HG03066 (cell line): Measurements from ENCODE around the gene FOXL3.
"Not testable (repeated sequence)": the region's sequence is repeated elsewhere in the genome, so short reads cannot be mapped to it uniquely, and the experiment has no call there.

Experiments used
- ATAC-seq: cut with Tn5 transposase; IDR thresholded peaks from one replicate; pipeline ENCODE4 v1.9.1; 2021; ENCODE audit warnings: low read depth; ENCODE audit not compliant: unreplicated experiment

Gene FOXL3

GRCh38 chr7:335358-336148 is 45.6 kb downstream of the FOXL3 start:
- no peak for ATAC-seq

- not testable (repeated sequence) for ATAC-seq
Measured at GRCh38 chr7:336149-336533, 46.2 kb downstream of the FOXL3 start.

- no peak for ATAC-seq
Measured at GRCh38 chr7:336810-337566, 47.0 kb downstream of the FOXL3 start.

DNA sequence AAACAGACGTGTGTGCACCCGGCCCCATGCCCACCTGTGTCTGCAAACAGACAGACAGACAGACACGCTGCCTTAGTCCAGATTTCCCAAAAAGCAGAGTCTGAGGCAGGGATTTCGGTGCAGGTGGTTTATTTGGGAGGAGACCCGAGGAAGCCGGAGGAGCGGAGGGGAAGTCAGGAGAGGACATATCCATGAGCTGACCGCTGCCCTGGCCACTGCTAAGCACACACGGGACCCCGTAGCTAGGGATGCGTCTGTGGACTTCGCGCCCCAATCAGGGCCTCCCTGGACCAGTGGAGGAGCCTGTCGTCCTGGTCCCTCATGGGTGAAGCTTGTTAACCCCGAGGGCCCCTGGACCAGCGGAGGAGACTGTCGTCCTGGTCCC is 47.6 kb downstream of the FOXL3 start:
- no peak for ATAC-seq

DNA sequence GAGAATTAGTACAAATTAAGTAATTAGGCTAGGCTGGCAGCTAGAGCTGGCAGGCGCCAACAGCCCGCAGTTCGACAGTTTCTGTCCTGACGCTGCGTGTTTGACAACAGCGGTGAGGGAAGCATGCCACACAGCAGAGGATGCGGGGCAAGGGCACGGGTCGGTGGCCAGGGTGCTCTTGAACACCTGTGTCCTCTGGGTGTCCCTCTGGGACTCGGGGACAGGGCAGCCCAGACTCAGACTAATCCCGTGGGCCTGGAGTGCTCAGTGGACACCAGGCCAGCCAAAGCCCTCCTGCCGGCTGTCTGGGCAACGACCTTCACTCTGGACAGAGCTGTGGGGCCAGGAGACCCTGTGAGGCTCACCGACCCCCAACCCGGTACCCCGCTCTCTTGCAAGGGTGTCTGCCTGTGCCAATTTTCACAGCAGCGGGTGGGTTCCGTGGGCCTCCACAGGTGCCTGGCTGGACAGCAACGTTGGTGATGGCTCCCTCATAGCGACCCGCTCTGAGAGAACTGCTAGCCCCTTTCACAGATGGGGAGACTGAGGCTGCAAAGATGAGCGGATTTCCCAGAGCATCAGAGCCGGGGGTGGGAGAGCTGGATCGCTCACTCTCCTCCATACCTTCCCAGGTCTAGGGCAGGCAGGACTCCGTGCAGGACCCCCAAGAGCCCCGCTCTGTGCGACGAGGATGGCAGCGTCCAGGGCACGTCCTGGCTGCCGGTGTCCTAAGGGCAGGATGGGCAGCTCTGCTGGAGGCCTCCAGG is 48.5 kb downstream of the FOXL3 start:
- ATAC-seq: no peak

- no peak for ATAC-seq
Measured at GRCh38 chr7:339062-339342, 49.0 kb downstream of the FOXL3 start.

DNA sequence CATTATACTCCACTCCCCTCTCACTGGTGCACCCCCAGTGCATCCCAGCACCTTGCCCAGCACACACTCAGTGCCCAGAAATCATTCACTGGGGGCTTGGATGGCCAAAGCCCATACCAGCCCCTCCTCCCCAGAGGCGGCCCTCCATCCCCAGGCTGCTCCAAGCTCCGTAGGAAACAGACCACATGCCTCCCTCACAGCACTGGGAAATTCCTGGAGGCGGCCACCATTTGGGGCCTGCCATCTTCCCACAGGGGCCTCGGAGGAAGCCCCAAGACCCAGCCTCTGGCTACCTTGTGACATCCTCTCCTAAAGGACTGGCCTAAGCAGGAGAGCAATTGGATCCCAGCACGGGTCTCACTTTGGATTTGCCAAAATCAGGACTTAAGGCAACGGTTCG is 49.7 kb downstream of the FOXL3 start:
- no peak for ATAC-seq

DNA sequence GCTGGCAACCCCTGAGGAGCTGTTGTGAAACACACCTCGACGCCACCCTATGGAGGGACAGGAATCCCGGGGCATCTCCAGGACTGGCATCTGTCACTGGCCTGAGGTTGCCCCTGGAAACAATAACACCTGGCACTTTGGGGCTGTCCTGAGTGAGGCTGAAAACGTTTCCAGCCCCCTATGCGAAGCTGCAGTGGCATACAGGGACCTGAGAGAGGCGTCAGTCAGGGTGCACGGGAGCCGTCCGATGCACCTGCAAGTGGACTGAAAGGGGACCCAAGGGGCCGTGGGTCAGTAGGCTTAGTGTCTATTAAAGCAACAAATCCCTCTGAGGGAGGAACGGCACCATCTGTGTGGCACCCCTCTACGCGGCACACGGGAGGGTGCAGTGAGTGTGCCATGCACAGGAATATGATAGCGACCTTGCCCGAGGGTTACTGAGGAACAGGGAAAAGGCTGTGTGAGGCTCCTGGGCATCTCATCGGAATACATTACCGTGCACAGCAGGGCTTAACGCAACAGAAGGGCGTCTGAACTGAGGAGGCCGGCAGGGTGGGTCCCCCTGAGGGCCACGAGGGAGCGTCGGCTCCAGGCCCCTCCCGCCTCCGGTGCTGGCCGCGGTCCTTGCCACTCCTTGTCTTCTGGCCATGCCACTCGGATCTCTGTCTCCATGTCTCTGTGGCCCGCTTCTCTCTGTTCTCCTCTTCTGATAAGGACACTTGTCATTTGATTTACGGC is 50.4 kb downstream of the FOXL3 start:
- no peak for ATAC-seq
